DOHH2 (cell line): ENCODE measurements around the gene MINK1.

ENCODE experiments used
- EZH2phosphoT487 ChIP-seq: fragments of 200-600 bp; sonication (generic); IDR thresholded peaks from 2 replicates; pipeline ENCODE4 v1.6.1; 2017; ENCODE audit warnings: borderline replicate concordance, mild to moderate bottlenecking, antibody characterized with exemption, low read length, moderate library complexity, mixed read lengths
- TF ChIP-seq, protein P1 (sequence below): fragments of 200-600 bp; sonication (generic); IDR thresholded peaks from one replicate; pipeline ENCODE4 v1.5.1; 2014; ENCODE audit warnings: antibody characterized with exemption, mild to moderate bottlenecking, low read depth, low read length; ENCODE audit not compliant: poor library complexity, severe bottlenecking

GRCh38 chr17:4939796-4940554 is 106.8 kb downstream of the MINK1 start, which contains the start of the genes RNF167 and SLC25A11:
- TF ChIP-seq, protein P1, sequence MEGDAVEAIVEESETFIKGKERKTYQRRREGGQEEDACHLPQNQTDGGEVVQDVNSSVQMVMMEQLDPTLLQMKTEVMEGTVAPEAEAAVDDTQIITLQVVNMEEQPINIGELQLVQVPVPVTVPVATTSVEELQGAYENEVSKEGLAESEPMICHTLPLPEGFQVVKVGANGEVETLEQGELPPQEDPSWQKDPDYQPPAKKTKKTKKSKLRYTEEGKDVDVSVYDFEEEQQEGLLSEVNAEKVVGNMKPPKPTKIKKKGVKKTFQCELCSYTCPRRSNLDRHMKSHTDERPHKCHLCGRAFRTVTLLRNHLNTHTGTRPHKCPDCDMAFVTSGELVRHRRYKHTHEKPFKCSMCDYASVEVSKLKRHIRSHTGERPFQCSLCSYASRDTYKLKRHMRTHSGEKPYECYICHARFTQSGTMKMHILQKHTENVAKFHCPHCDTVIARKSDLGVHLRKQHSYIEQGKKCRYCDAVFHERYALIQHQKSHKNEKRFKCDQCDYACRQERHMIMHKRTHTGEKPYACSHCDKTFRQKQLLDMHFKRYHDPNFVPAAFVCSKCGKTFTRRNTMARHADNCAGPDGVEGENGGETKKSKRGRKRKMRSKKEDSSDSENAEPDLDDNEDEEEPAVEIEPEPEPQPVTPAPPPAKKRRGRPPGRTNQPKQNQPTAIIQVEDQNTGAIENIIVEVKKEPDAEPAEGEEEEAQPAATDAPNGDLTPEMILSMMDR, result no peak
- no peak for TF ChIP-seq EZH2phosphoT487
